HG03135 (cell line): ENCODE measurements around the gene MMP20.
A peak's percentile ranks its signal among the peaks of the same experiment; 100 is the strongest.
"Not testable (repeated sequence)": the region's sequence is repeated elsewhere in the genome, so short reads cannot be mapped to it uniquely, and the experiment has no call there.

Experiments
- ATAC-seq: cut with Tn5 transposase; IDR thresholded peaks from one replicate; pipeline ENCODE4 v1.9.1; 2021; ENCODE audit warnings: mild to moderate bottlenecking, moderate library complexity; ENCODE audit not compliant: unreplicated experiment

The MMP20 gene

GRCh38 chr11:102625177-102625576, at the start of gene MMP20:
Gene MMP20 (minus strand): TSS chr11:102625332. CDS start chr11:102625319, 13 bp downstream.
- no peak for ATAC-seq

GRCh38 chr11:102669664-102670063, 44.5 kb upstream of the MMP20 start:
- no peak for ATAC-seq

- peak; percentile 49 for ATAC-seq
Observed at GRCh38 chr11:102666331-102666957, 41.3 kb upstream of the MMP20 start.

GRCh38 chr11:102664001-102664752, 39.0 kb upstream of the MMP20 start:
- ATAC-seq: peak; percentile 52

- no peak for ATAC-seq
Observed at GRCh38 chr11:102662607-102663006, 37.5 kb upstream of the MMP20 start.

GRCh38 chr11:102661040-102661439, 35.9 kb upstream of the MMP20 start:
- no peak for ATAC-seq

GRCh38 chr11:102656528-102656927, 31.4 kb upstream of the MMP20 start:
- ATAC-seq: no peak

- no peak for ATAC-seq
Observed at GRCh38 chr11:102655547-102655946, 30.4 kb upstream of the MMP20 start.

- ATAC-seq: no peak
Observed at GRCh38 chr11:102654761-102655160, 29.6 kb upstream of the MMP20 start.

- no peak for ATAC-seq
Observed at GRCh38 chr11:102653744-102654291, 28.7 kb upstream of the MMP20 start.

- no peak for ATAC-seq
Observed at GRCh38 chr11:102647430-102647829, 22.3 kb upstream of the MMP20 start.

GRCh38 chr11:102643941-102644340, 18.8 kb upstream of the MMP20 start:
- ATAC-seq: no peak

GRCh38 chr11:102640946-102641345, 15.8 kb upstream of the MMP20 start:
- ATAC-seq: no peak

GRCh38 chr11:102639656-102640055, 14.5 kb upstream of the MMP20 start:
- ATAC-seq: no peak

GRCh38 chr11:102637731-102638130, 12.6 kb upstream of the MMP20 start:
- no peak for ATAC-seq

- ATAC-seq: no peak
Observed at GRCh38 chr11:102633385-102634026, 8.4 kb upstream of the MMP20 start.

- ATAC-seq: no peak
Observed at GRCh38 chr11:102632026-102632425, 6.9 kb upstream of the MMP20 start.

GRCh38 chr11:102630598-102631448, 5.7 kb upstream of the MMP20 start:
- no peak for ATAC-seq

- ATAC-seq: not testable (repeated sequence)
Observed at GRCh38 chr11:102629908-102630307, 4.8 kb upstream of the MMP20 start.

GRCh38 chr11:102626676-102627075, 1.5 kb upstream of the MMP20 start:
- ATAC-seq: no peak

- no peak for ATAC-seq
Observed at GRCh38 chr11:102623998-102624397, 1.1 kb downstream of the MMP20 start.
